Small intestine (tissue), 7 donors: ENCODE measurements around the gene TMED4. TPM values are rescaled to one million over a fixed set of nuclear protein-coding genes. Genes with fewer than 3 reads are reported as not detected.
"Not testable (repeated sequence)": the region's sequence is repeated elsewhere in the genome, so short reads cannot be mapped to it uniquely, and the experiment has no call there.

Experiments used
- DNase-seq, 2 donors: peaks; one replicate each; pipeline versions ENCODE4 v3.0.0 to v3.0.0-alpha.2; 2013
- FAIRE-seq: peaks from 2 replicates; lab custom pipeline; 2012; peaks lifted over from hg19 to GRCh38; lab: Jason Lieb, UNC
- H3K27ac ChIP-seq, 3 donors: one replicate each; pipeline ENCODE4 v1.5.1; 2013; ENCODE audit warnings: low read length in 2 of 3, mild to moderate bottlenecking in 2 of 3, control low read depth in 1 of 3, inconsistent platforms in 1 of 3, low read depth in 1 of 3, moderate library complexity in 1 of 3
- H3K27me3 ChIP-seq, 3 donors: one replicate each; pipeline ENCODE4 v1.6.1; 2013; ENCODE audit warnings: low read length in 3 of 3, inconsistent platforms in 1 of 3; ENCODE audit not compliant: control insufficient read depth in 3 of 3, insufficient read depth in 3 of 3
- H3K36me3 ChIP-seq, 3 donors: one replicate each; pipeline ENCODE4 v1.6.1; 2013; ENCODE audit warnings: low read length in 3 of 3, inconsistent platforms in 1 of 3, low read depth in 1 of 3, mild to moderate bottlenecking in 1 of 3, moderate library complexity in 1 of 3; ENCODE audit not compliant: control insufficient read depth in 3 of 3, insufficient read depth in 2 of 3
- H3K4me1 ChIP-seq, 3 donors: one replicate each; pipeline ENCODE4 v1.6.1; 2013; ENCODE audit warnings: low read length in 2 of 3, inconsistent platforms in 1 of 3, low read depth in 1 of 3, mild to moderate bottlenecking in 1 of 3, moderate library complexity in 1 of 3; ENCODE audit not compliant: control insufficient read depth in 3 of 3, insufficient read depth in 2 of 3
- H3K4me3 ChIP-seq, 3 donors: one replicate each; pipeline ENCODE4 v1.5.1; 2013; ENCODE audit warnings: low read length in 3 of 3, control low read depth in 1 of 3, inconsistent platforms in 1 of 3, low read depth in 1 of 3, mild to moderate bottlenecking in 1 of 3, moderate library complexity in 1 of 3
- H3K9me3 ChIP-seq, 2 donors: one replicate each; pipeline ENCODE4 v1.6.1; 2013; ENCODE audit warnings: low read depth in 1 of 2, low read length in 1 of 2; ENCODE audit not compliant: control insufficient read depth in 2 of 2, insufficient read depth in 1 of 2
- WGBS, 3 donors: extraction: QIAGEN DNeasy Blood & Tissue Kit; methylation state at CpG; one replicate each; pipeline ENCODE4 v1.1.7; 2013; 5-methylcytosine and 5-hydroxymethylcytosine counted together
- polyA plus RNA-seq, 4 donors: library from polyadenylated mRNA; stranded (reverse) in 3 of 4; unstranded in 1 of 4; fragments of 200-250 nt in 3 of 4; fragments of 120-200 nt in 1 of 4; gene quantifications; one replicate each; pipeline versions ENCODE4 v1.2.1 to v1.2.3, GENCODE V29; 2013
- donor health status: healthy with polysubstance abuse.
- donor health status: control.
- donor health status: control.
- donor health status: Bipolar disorder and iron deficiency.
- donor health status: healthy.

Gene TMED4
- polyA plus RNA-seq, 4 donors, result 64.8 to 166 (median 80.0) TPM

GRCh38 chr7:44606341-44607140 is 24.5 kb upstream of the TMED4 start, which contains the start of gene OGDH:
Gene OGDH, plus strand, starts transcription at chr7:44606627. Its CDS starts 17,717 bp downstream, at chr7:44624344.
- no peaks in the 10 kb centered on the region for H3K9me3 ChIP-seq
- DNase-seq (peak; percentile 99 to 100), FAIRE-seq (no peak)
- peak within 1 kb of the TSS; percentile 70 to 95 (median 80) for H3K4me3 ChIP-seq
- peaks cover 0 to 3% (median 0%) of the 10 kb centered on the region in 3 donors for H3K4me1 ChIP-seq
- no peaks in the 10 kb centered on the region for H3K27me3 ChIP-seq
- H3K27ac ChIP-seq, result peak within 1 kb of the TSS; percentile 97 to 99 (median 99)
- H3K36me3 ChIP-seq, result peaks cover 0 to 9% (median 0%) of the 10 kb centered on the region in 3 donors
- 0 to 1% (median 1%) methylated on average over 58 to 93 of the region's 93 CpGs for WGBS, 3 donors

GRCh38 chr7:44604941-44605340 is 22.9 kb upstream of the TMED4 start:
- Histone ChIP-seq H3K4me3 (no peak overlapping the region), H3K4me1 (peaks cover 0 to 3% (median 0%) of the 10 kb centered on the region in 3 donors), H3K9me3 (no peaks in the 10 kb centered on the region), H3K27me3 (no peaks in the 10 kb centered on the region), H3K27ac (no peak overlapping the region), H3K36me3 (peaks cover 0 to 9% (median 0%) of the 10 kb centered on the region in 3 donors)
- DNase-seq (no peak), FAIRE-seq (no peak)
- 78 to 82% (median 78%) methylated on average over 2 of the region's 2 CpGs for WGBS, 3 donors

- WGBS, 3 donors, result 70 to 74% (median 73%) methylated on average over 6 of the region's 6 CpGs
- H3K9me3 ChIP-seq, result no peaks in the 10 kb centered on the region
- no peak for FAIRE-seq
- no peak overlapping the region for H3K4me3 ChIP-seq
- H3K27ac ChIP-seq, result no peak overlapping the region
- H3K36me3 ChIP-seq, result peaks cover 0 to 5% (median 0%) of the 10 kb centered on the region in 3 donors
- no peaks in the 10 kb centered on the region for H3K4me1 ChIP-seq
- DNase-seq, result no peak
- no peaks in the 10 kb centered on the region for H3K27me3 ChIP-seq
Measured at GRCh38 chr7:44603193-44603592, 21.2 kb upstream of the TMED4 start.

GRCh38 chr7:44602576-44602910 is 20.5 kb upstream of the TMED4 start:
- no peak for FAIRE-seq
- Histone ChIP-seq H3K4me3 (no peak overlapping the region), H3K27me3 (no peaks in the 10 kb centered on the region), H3K27ac (no peak overlapping the region), H3K36me3 (no peaks in the 10 kb centered on the region), H3K4me1 (no peaks in the 10 kb centered on the region), H3K9me3 (no peaks in the 10 kb centered on the region)
- 50 to 66% (median 63%) methylated on average over 1 of the region's 1 CpG for WGBS, 3 donors
- DNase-seq, result no peak

GRCh38 chr7:44599222-44599621 is 17.2 kb upstream of the TMED4 start:
- 71 to 85% (median 85%) methylated on average over 3 of the region's 3 CpGs for WGBS, 3 donors
- Histone ChIP-seq H3K27me3 (no peaks in the 10 kb centered on the region), H3K36me3 (no peaks in the 10 kb centered on the region), H3K27ac (no peak overlapping the region), H3K9me3 (no peaks in the 10 kb centered on the region), H3K4me1 (no peaks in the 10 kb centered on the region), H3K4me3 (no peak overlapping the region)
- DNase-seq (no peak), FAIRE-seq (no peak)

- H3K27me3 ChIP-seq, H3K4me3 ChIP-seq, H3K27ac ChIP-seq, FAIRE-seq, H3K9me3 ChIP-seq, DNase-seq, H3K36me3 ChIP-seq, H3K4me1 ChIP-seq: not testable (repeated sequence)
- 88 to 95% (median 95%) methylated on average over 8 of the region's 8 CpGs for WGBS, 3 donors
Measured at GRCh38 chr7:44597181-44597580, 15.2 kb upstream of the TMED4 start.

GRCh38 chr7:44595934-44596635 is 14.1 kb upstream of the TMED4 start:
- Histone ChIP-seq H3K4me3 (no peak overlapping the region), H3K4me1 (no peaks in the 10 kb centered on the region), H3K9me3 (no peaks in the 10 kb centered on the region), H3K27me3 (no peaks in the 10 kb centered on the region), H3K36me3 (no peaks in the 10 kb centered on the region), H3K27ac (no peak overlapping the region)
- 71 to 80% (median 79%) methylated on average over 5 of the region's 5 CpGs for WGBS, 3 donors
- FAIRE-seq (no peak), DNase-seq (no peak)

- Histone ChIP-seq H3K4me1 (peaks cover 0 to 4% (median 0%) of the 10 kb centered on the region in 3 donors), H3K27ac (no peak overlapping the region), H3K9me3 (no peaks in the 10 kb centered on the region), H3K27me3 (no peaks in the 10 kb centered on the region), H3K4me3 (no peak overlapping the region), H3K36me3 (no peaks in the 10 kb centered on the region)
- DNase-seq (no peak), FAIRE-seq (no peak)
- 88 to 100% (median 92%) methylated on average over 1 of the region's 1 CpG for WGBS, 3 donors
Measured at GRCh38 chr7:44590910-44591309, 8.9 kb upstream of the TMED4 start.
